ENCODE data around the gene PCDHGC5. TPM values are rescaled to one million over a fixed set of nuclear protein-coding genes. Genes with fewer than 3 reads are reported as not detected.

PCDHGC5 gene
- total and polyA plus RNA-seq, 9 of the 15 experiments (the other 6 are each of a cell fraction or from before 2014, with no cell fraction given), result not detected

- TF ChIP-seq HOMEZ (CRISPR knock-in tag; IDR thresholded peaks at IDR 0.05) (no peak), NR4A1 (CRISPR knock-in tag; IDR thresholded peaks at IDR 0.05) (no peak), NR4A1 (tag; IDR thresholded peaks at IDR 0.05) (no peak), PCBP2 (IDR thresholded peaks at IDR 0.05; ENCODE audit: low read depth, low read length, poor library complexity, severe bottlenecking) (no peak), GTF3C2 (IDR thresholded peaks at IDR 0.05; ENCODE audit: borderline replicate concordance, extremely low read depth, insufficient read length) (no peak), PBX2 (CRISPR knock-in tag; IDR thresholded peaks at IDR 0.05; ENCODE audit: low read depth) (no peak), PBX2 (tag; conservative IDR thresholded peaks at IDR 0.05; ENCODE audit: low read depth) (no peak), ZNF23 (CRISPR knock-in tag; IDR thresholded peaks at IDR 0.05) (no peak), EHMT2 (IDR thresholded peaks at IDR 0.05) (no peak), GATAD2A (IDR thresholded peaks at IDR 0.05) (no peak), TFAM (CRISPR knock-in tag; conservative IDR thresholded peaks at IDR 0.05) (no peak), FIP1L1 (IDR thresholded peaks at IDR 0.05; ENCODE audit: low read depth, low read length, poor library complexity, severe bottlenecking) (no peak), NR2C2 (CRISPR knock-in tag; IDR thresholded peaks at IDR 0.05) (no peak), NR2C2 (tag; IDR thresholded peaks at IDR 0.05) (no peak)
These were observed 1.8 kb upstream of the PCDHGC5 start (continued) for GRCh38 chr5:141487131-141487530.

All from K562 (cell line).